NB4 (cell line): Measurements from ENCODE around the gene KNTC1.

ENCODE experiments used
- CTCF ChIP-seq: IDR thresholded peaks from one replicate; pipeline ENCODE4 v1.5.1; 2012; ENCODE audit warnings: low read depth, low read length
- POLR2A ChIP-seq: IDR thresholded peaks from 2 replicates; pipeline ENCODE4 v1.6.1; 2011; ENCODE audit warnings: mild to moderate bottlenecking; ENCODE audit not compliant: insufficient read length; ENCODE audit errors: extremely low read depth

DNA sequence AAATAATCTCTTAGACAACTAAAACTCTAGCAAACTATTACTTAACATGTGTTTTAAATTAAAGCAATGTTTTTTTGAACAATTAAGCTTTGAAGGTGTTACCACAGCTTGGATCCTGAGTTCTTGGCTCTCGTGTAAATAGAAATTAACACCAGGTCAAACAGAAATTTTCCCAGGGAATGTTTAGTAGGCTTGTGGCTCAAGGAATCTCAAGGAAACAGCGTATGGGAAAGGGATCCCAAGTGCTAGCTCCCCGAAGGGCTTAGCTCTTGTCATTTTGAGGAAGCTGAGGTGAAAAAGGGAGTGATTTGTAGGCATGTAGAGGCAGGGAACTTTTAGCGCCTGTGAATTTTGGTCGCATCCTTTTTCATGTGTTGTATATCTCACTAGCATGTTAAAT is 11.4 kb downstream of the KNTC1 start:
- TF ChIP-seq CTCF, result no peak
- no peak for TF ChIP-seq POLR2A
